Measurements from ENCODE around the gene SLC2A6. TPM values are rescaled to one million over a fixed set of nuclear protein-coding genes. Genes with fewer than 3 reads are reported as not detected.
A peak's percentile ranks its signal among the peaks of the same experiment; 100 is the strongest.

Gene SLC2A6
- total and polyA plus RNA-seq, 2 of the 8 experiments (the other 6 are each of a cell fraction or from before 2014, with no cell fraction given), result 16.6 to 17.8 TPM

DNA sequence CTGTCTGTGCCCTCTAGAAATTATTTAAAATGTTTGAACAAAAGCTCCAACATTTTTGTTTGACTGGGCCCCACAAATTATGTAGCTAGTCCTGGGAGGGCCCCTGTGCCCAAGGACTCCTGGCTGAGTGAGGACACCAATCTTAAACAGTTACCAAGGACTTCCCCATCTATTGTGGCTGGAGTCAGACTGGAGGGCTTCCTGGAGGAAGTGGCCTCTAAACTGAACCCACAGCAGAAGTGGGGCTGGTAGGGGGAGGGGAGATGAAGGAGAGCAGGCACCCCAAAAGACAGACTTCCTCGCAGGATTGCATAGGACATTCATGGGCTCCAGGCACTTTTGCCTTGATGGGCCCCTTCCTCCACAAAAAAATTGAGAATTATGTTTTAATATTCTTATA lies 48.7 kb downstream of the SLC2A6 start:
- Histone ChIP-seq H4K8ac (ENCODE audit: extremely low read depth, insufficient read depth, low read length) (0 out of 2 replicates have a peak overlapping the region, but pooled peaks have one; percentile 0), H4K20me1 (replicated peaks in 1 of 2; ENCODE audit: control insufficient read depth in 1 of 2, insufficient read depth in 2 of 2, low read length in 2 of 2) (no peaks in the 10 kb centered on the region), H2BK20ac (ENCODE audit: low read length) (no peak overlapping the region), H3K4me2 (ENCODE audit: insufficient read depth in 1 of 2, low read depth in 2 of 2, low read length in 2 of 2) (peak overlapping the region; percentile 72 to 90), H2AK5ac (ENCODE audit: low read depth, low read length) (no peak overlapping the region), H2BK12ac (ENCODE audit: low read depth, low read length) (no peak overlapping the region), H3K23ac (ENCODE audit: insufficient read length) (no peak overlapping the region), H4K91ac (replicated peaks; ENCODE audit: insufficient read length, low read length) (no peak overlapping the region), H3K4me3 (ENCODE audit: extremely low read depth in 1 of 4, insufficient read depth in 2 of 4, low read depth in 3 of 4, low read length in 4 of 4) (peak overlapping the region; percentile 39 to 65 (median 44); a peak in 6 of 8 replicates), H3K79me1 (ENCODE audit: low read depth, low read length) (no peaks in the 10 kb centered on the region), H4K5ac (ENCODE audit: insufficient read length, low read depth, low read length) (no peak overlapping the region), H3K23me2 (ENCODE audit: low read depth, low read length) (peaks cover 7% of the 10 kb centered on the region; the same call in 1 of the 2 replicates), H3K18ac (ENCODE audit: extremely low read depth, low read length) (no peak overlapping the region; the same call in 1 of the 2 replicates), H2BK5ac (ENCODE audit: low read depth, low read length) (no peak overlapping the region), H2BK120ac (replicated peaks; ENCODE audit: low read depth, low read length) (no peak overlapping the region), H3K27ac (ENCODE audit: low read depth, low read length) (no peak overlapping the region), H3K56ac (replicated peaks; ENCODE audit: insufficient read length, low read depth, low read length) (no peak overlapping the region), H3K79me2 (ENCODE audit: control insufficient read depth in 1 of 2, insufficient read depth in 2 of 2, low read length in 2 of 2) (no peaks in the 10 kb centered on the region), H3K36me3 (ENCODE audit: control insufficient read depth in 2 of 4, insufficient read depth in 4 of 4, low read length in 3 of 4) (no peaks in the 10 kb centered on the region), H2AFZ (ENCODE audit: low read length) (no peak overlapping the region), H3K27me3 (replicated peaks in 1 of 4; ENCODE audit: control insufficient read depth in 3 of 4, extremely low read depth in 1 of 4, insufficient read depth in 3 of 4, low read length in 3 of 4) (peaks cover 0 to 11% (median 4%) of the 10 kb centered on the region in 4 experiments; a peak in 5 of 7 replicates), H3K4me1 (replicated peaks in 1 of 4; ENCODE audit: control insufficient read depth in 3 of 4, insufficient read depth in 4 of 4, low read length in 3 of 4) (peaks cover 0 to 4% (median under 1%) of the 10 kb centered on the region in 4 experiments; a peak in 3 of 7 replicates), H3K9me3 (ENCODE audit: insufficient read depth in 2 of 2, low read depth in 1 of 2, low read length in 1 of 2) (no peaks in the 10 kb centered on the region), H2BK15ac (ENCODE audit: low read length) (no peak overlapping the region), H3K14ac (ENCODE audit: insufficient read length) (no peak overlapping the region), H3K9ac (replicated peaks in 1 of 4; ENCODE audit: extremely low read depth in 1 of 4, low read depth in 3 of 4, low read length in 3 of 4) (no peak overlapping the region), H3K4ac (replicated peaks; ENCODE audit: insufficient read length, low read depth, low read length) (no peak overlapping the region)
- DNase-seq (ENCODE audit: low read depth in 1 of 2, low spot score in 2 of 2) (no peak), FAIRE-seq (no peak)
- POLR2A ChIA-PET (ENCODE audit: partially characterized antibody), result interaction anchor here (0.8 to 2.2 kb wide), 5 partner anchors 11 to 29 kb away, joined by 3 to 8 read pairs (median 4); partner anchors contain the start of gene CACFD1
- CTCF ChIA-PET (ENCODE audit: partially characterized antibody), result interaction anchor here (0.8 to 4.9 kb wide), 11 partner anchors 14 to 408 kb away, joined by 3 to 35 read pairs (median 3); no protein-coding TSS in a partner anchor
- TF ChIP-seq EZH2 (IDR thresholded peaks at IDR 0.05; ENCODE audit: low read depth, low read length, severe bottlenecking) (no peak), GTF2F1 (IDR thresholded peaks at IDR 0.05; ENCODE audit: borderline replicate concordance, low read depth, low read length) (no peak), ZNF274 (IDR thresholded peaks at IDR 0.05; ENCODE audit: borderline replicate concordance, extremely low read depth, low read length) (no peak), SAP30 (IDR thresholded peaks at IDR 0.05; ENCODE audit: insufficient read depth, insufficient replicate concordance, low read length) (no peak)
- WGBS, 2 experiments (ENCODE audit: extremely low coverage in 1 of 2, insufficient coverage in 1 of 2, insufficient read length in 1 of 2, insufficient replicate concordance in 2 of 2, low coverage in 1 of 2, low lambda C conversion rate in 2 of 2, missing lambda C conversion rate in 1 of 2), result 100% methylated on average over 1 of the region's 1 CpG; no CpG with 5 or more reads in 1 of the 2 experiments
